Glomerular endothelial cell (primary cell): Measurements from ENCODE around the gene EPHB4. TPM values are rescaled to one million over a fixed set of nuclear protein-coding genes. Genes with fewer than 3 reads are reported as not detected.
"Not testable (repeated sequence)": the region's sequence is repeated elsewhere in the genome, so short reads cannot be mapped to it uniquely, and the experiment has no call there.

Source experiments
- DNase-seq: peaks from one replicate; pipeline ENCODE4 v3.0.0-alpha.2; 2011; ENCODE audit warnings: low read depth, low spot score; ENCODE audit errors: extremely low read depth
- total RNA-seq: library from RNA; depleted of rRNA; stranded (reverse); fragments of >200 nt; gene quantifications from 2 replicates; pipeline ENCODE4 v1.2.3, GENCODE V29; 2015

EPHB4 gene
- total RNA-seq, 1 donor from 2014 or later, result 191 TPM

GRCh38 chr7:100791881-100792666 is 35.2 kb downstream of the EPHB4 start:
- DNase-seq, result no peak

- no peak for DNase-seq
Observed at GRCh38 chr7:100789055-100789454, 38.3 kb downstream of the EPHB4 start.

- DNase-seq, result no peak
Observed at GRCh38 chr7:100786323-100786722, 41.0 kb downstream of the EPHB4 start.

GRCh38 chr7:100785878-100786277 is 41.4 kb downstream of the EPHB4 start:
- DNase-seq, result no peak

- DNase-seq, result no peak
Observed at GRCh38 chr7:100783804-100784203, 43.5 kb downstream of the EPHB4 start.

GRCh38 chr7:100781255-100781654 is 46.1 kb downstream of the EPHB4 start:
- no peak for DNase-seq

GRCh38 chr7:100779359-100779758 is 48.0 kb downstream of the EPHB4 start:
- no peak for DNase-seq

GRCh38 chr7:100778061-100778621 is 49.2 kb downstream of the EPHB4 start:
- no peak for DNase-seq

- DNase-seq, result no peak
Observed at GRCh38 chr7:100773491-100773890, 53.8 kb downstream of the EPHB4 start.

- DNase-seq, result no peak
Observed at GRCh38 chr7:100768784-100769183, 58.5 kb downstream of the EPHB4 start.

GRCh38 chr7:100765250-100765649 is 62.1 kb downstream of the EPHB4 start:
- no peak for DNase-seq

- no peak for DNase-seq
Observed at GRCh38 chr7:100764841-100765240, 62.5 kb downstream of the EPHB4 start.

GRCh38 chr7:100763556-100764140 is 63.7 kb downstream of the EPHB4 start:
- DNase-seq, result no peak

- DNase-seq, result not testable (repeated sequence)
Observed at GRCh38 chr7:100762841-100763240, 64.5 kb downstream of the EPHB4 start.

GRCh38 chr7:100759357-100760171 is 67.8 kb downstream of the EPHB4 start:
- no peak for DNase-seq

GRCh38 chr7:100753750-100754149 is 73.6 kb downstream of the EPHB4 start:
- no peak for DNase-seq

- DNase-seq, result no peak
Observed at GRCh38 chr7:100752994-100753393, 74.3 kb downstream of the EPHB4 start.
